K562 (cell line): Measurements from ENCODE around the gene TRRAP.

ENCODE experiments used
- BCLAF1 ChIP-seq, 2 experiments: fragments of 450-650 bp in 1 of 2; IDR thresholded peaks; 2 replicates each; pipeline ENCODE4 v1.6.1; 2011 to 2017; ENCODE audit warnings: low read depth in 2 of 2, antibody characterized with exemption in 1 of 2, borderline replicate concordance in 1 of 2, low read length in 1 of 2, mild to moderate bottlenecking in 1 of 2, mixed read lengths in 1 of 2; ENCODE audit not compliant: control insufficient read depth in 1 of 2
- CTCF ChIP-seq, 3 experiments: IDR thresholded peaks in 2 of 3; conservative IDR thresholded peaks in 1 of 3; 2 replicates each; pipeline ENCODE4 v1.5.1; 2011 to 2012; ENCODE audit warnings: low read length in 3 of 3, mild to moderate bottlenecking in 3 of 3, control low read depth in 2 of 3, improper control_type of control experiment in 1 of 3, inconsistent platforms in 1 of 3, low read depth in 1 of 3, mixed read lengths in 1 of 3, moderate library complexity in 1 of 3; ENCODE audit not compliant: insufficient read depth in 2 of 3
- EHMT2 ChIP-seq: fragments of 450-650 bp; IDR thresholded peaks from 2 replicates; pipeline ENCODE4 v1.6.1; 2018; ENCODE audit warnings: antibody characterized with exemption
- NFIC ChIP-seq: fragments of 450-650 bp; IDR thresholded peaks from 2 replicates; pipeline ENCODE4 v1.6.1; 2017; ENCODE audit warnings: mild to moderate bottlenecking, inconsistent platforms
- NR1H2 ChIP-seq: sonication (generic); formaldehyde crosslinking; IDR thresholded peaks from 2 replicates; pipeline ENCODE4 v1.4.0; 2020; ENCODE audit warnings: mild to moderate bottlenecking, missing genetic modification reagents
- POLR2A ChIP-seq: fragments of 450-650 bp; conservative IDR thresholded peaks from 2 replicates; pipeline ENCODE4 v1.6.1; 2016
- POLR2AphosphoS2 ChIP-seq: IDR thresholded peaks from 2 replicates; pipeline ENCODE4 v1.6.1; 2012; ENCODE audit warnings: low read length, improper control_type of control experiment
- ZBTB12 ChIP-seq: fragments of 250-450 bp; sonication (Bioruptor Pico); IDR thresholded peaks from 2 replicates; pipeline ENCODE4 v1.4.0; 2020
- ZHX1 ChIP-seq: fragments of 150-350 bp; conservative IDR thresholded peaks from 2 replicates; pipeline ENCODE4 v1.6.1; 2014; ENCODE audit warnings: low read length
- ZNF174 ChIP-seq: fragments of 250-450 bp; sonication (Bioruptor Pico); IDR thresholded peaks from 2 replicates; pipeline ENCODE4 v1.4.0; 2020; ENCODE audit warnings: mild to moderate bottlenecking

GRCh38 chr7:98862203-98862602, 16.1 kb upstream of the TRRAP start:
- TF ChIP-seq BCLAF1 (IDR thresholded peaks at IDR 0.05; ENCODE audit: borderline replicate concordance in 1 of 2, control insufficient read depth in 1 of 2, low read depth in 2 of 2, low read length in 1 of 2) (no peak), NFIC (no peak), ZBTB12 (CRISPR knock-in tag) (no peak), CTCF (IDR thresholded peaks at IDR 0.05 in 2 of 3, conservative IDR thresholded peaks at IDR 0.05 in 1 of 3; ENCODE audit: insufficient read depth in 2 of 3, low read depth in 1 of 3, low read length in 3 of 3) (no peak), NR1H2 (CRISPR knock-in tag) (no peak), ZHX1 (no peak), EHMT2 (no peak), POLR2AphosphoS2 (no peak), ZNF174 (no peak), POLR2A (no peak)
